Activated CD8-positive, alpha-beta memory T cell treated with anti-CD3 and anti-CD28 coated beads for 36 hours (primary cell): ENCODE measurements around the gene CHCHD3. TPM values are rescaled to one million over a fixed set of nuclear protein-coding genes. Genes with fewer than 3 reads are reported as not detected.

Experiments used
- CTCF ChIA-PET: fragments of 350-600 bp; sonication (Branson Sonifier 250); formaldehyde crosslinking; loops from one replicate; lab custom pipeline; 2021; ENCODE audit warnings: antibody characterized with exemption; lab: Charles Lee
- POLR2A ChIA-PET: fragments of 350-600 bp; sonication (Branson Sonifier 250); formaldehyde crosslinking; loops from one replicate; lab custom pipeline; 2021; ENCODE audit warnings: antibody characterized with exemption; lab: Charles Lee
- total RNA-seq, 2 experiments: library from RNA; stranded (reverse); gene quantifications; one replicate each; pipeline ENCODE4 v1.2.3, GENCODE V29; 2021

Gene CHCHD3
- 10 to 100 TPM; 85.2 to 87.1 TPM for total RNA-seq

GRCh38 chr7:133081599-133082389 is at the start of gene CHCHD3:
CHCHD3 (minus strand) TSS chr7:133082090; CDS start chr7:133081937, 153 bp downstream.
- ChIA-PET CTCF (interaction anchor here (0.6 kb wide), 1 partner anchor 302 kb away, joined by 6 read pairs; no protein-coding TSS in a partner anchor), POLR2A (interaction anchor here (0.9 kb wide), 1 partner anchor 53 kb away, joined by 3 read pairs; no protein-coding TSS in a partner anchor)

- POLR2A ChIA-PET = no interaction called here
- CTCF ChIA-PET = interaction anchor here (1.0 kb wide), 1 partner anchor 59 kb away, joined by 3 read pairs; no protein-coding TSS in a partner anchor
These were observed 48.3 kb upstream of the CHCHD3 start for GRCh38 chr7:133130166-133130565.

GRCh38 chr7:133126422-133126821 is 44.5 kb upstream of the CHCHD3 start:
- POLR2A ChIA-PET = no interaction called here

DNA sequence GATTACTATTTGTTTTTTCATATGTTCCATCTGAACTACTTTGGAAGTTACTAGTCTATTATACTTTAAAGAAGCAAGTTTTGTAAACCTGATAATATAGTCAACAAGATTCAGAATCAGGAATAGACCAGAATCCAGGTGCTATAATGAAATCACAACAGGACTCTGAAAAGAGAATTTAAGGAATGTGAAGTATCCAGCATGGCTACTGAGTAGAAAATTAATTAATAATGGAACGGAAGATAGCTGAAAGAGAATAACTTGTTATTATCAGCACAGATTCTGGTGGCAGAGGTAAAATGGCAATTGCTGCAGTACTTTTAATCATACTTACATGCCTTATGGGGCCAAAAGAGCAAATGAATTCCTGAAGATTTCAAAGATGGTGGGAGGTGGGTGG is 43.1 kb upstream of the CHCHD3 start:
- ChIA-PET CTCF (no interaction called here), POLR2A (no interaction called here)

More at GRCh38 chr7:133126422-133126821, 44.5 kb upstream of the CHCHD3 start:
- CTCF ChIA-PET = interaction anchor here (0.7 kb wide), 1 partner anchor 107 kb away, joined by 3 read pairs; no protein-coding TSS in a partner anchor

DNA sequence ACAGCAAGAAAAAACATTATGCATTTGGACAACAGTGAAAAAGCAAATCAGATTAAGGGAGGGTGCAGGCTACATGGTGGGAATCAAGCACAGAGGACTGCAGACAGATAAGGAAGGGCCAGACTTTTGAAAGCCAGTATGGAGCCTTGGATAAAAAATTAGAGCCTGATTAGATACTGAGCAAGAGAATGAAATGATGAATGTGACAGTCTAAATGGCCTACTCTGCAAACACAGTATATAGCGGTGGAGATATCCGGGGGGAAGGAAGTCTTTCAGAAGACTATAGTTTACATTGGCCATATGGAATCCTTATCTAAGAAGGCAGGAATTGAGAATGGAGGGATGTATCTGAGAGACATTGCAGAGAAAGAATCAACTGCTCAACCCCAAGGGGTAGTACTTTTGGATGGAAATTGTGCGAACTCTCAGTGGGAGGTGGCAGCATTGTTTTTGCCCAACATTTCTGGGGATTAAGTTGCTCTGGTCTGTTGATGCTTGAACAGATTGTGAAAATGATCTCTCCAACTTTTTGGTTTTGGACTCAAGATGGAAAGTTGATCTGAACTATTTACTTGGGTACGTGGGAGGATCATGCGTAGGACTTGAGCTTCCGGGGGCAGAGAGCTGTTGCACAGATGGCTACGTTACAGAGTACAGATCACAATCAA is 39.4 kb upstream of the CHCHD3 start:
- ChIA-PET POLR2A (no interaction called here), CTCF (no interaction called here)

- ChIA-PET POLR2A (no interaction called here), CTCF (no interaction called here)
These were observed 37.2 kb upstream of the CHCHD3 start for GRCh38 chr7:133119067-133119466.

GRCh38 chr7:133118261-133118660 is 36.4 kb upstream of the CHCHD3 start:
- CTCF ChIA-PET = no interaction called here
- POLR2A ChIA-PET = no interaction called here

GRCh38 chr7:133117452-133117851 is 35.6 kb upstream of the CHCHD3 start:
- CTCF ChIA-PET = no interaction called here
- POLR2A ChIA-PET = no interaction called here

DNA sequence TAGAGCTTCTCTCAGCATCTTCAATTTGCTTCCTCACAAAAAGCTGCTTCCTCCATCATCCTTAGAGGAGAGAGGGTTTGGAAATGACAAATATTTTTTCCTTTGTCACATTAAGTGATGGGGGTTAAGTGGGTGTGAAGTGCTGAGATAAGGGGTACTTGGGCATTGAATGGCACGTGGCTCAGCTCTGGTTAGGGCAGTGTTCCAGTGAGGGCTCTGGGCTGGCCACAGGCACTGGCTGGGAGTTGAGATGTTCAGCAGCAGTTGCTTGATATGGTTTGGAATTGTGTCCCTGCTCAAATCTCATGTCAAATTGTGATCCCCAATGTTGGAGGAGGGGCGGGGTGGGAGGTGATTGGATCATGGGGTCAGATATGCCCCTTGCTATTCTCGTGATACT is 33.7 kb upstream of the CHCHD3 start:
- CTCF ChIA-PET = no interaction called here

DNA sequence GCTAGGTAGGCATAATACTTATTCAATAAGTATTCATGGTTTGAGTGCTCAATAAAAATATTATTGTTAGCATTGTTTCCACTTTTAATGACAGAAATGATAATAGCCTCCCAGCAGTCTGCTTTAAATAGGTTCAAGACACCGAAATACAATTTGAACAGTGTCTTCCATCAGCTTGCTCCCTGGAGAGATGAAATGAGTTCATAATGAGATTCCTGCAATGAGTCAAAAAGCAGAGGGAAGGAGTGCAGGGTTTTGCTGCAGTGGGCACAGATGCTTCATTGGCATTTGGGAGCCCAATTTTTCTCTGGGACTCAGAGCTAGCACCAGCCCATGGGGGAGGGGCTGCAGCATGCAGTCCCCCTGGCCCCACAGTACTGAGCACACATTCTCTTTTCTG is 32.6 kb upstream of the CHCHD3 start:
- CTCF ChIA-PET = no interaction called here
- POLR2A ChIA-PET = no interaction called here

More for the DNA sequence above, 33.7 kb upstream of the CHCHD3 start:
- POLR2A ChIA-PET = no interaction called here

DNA sequence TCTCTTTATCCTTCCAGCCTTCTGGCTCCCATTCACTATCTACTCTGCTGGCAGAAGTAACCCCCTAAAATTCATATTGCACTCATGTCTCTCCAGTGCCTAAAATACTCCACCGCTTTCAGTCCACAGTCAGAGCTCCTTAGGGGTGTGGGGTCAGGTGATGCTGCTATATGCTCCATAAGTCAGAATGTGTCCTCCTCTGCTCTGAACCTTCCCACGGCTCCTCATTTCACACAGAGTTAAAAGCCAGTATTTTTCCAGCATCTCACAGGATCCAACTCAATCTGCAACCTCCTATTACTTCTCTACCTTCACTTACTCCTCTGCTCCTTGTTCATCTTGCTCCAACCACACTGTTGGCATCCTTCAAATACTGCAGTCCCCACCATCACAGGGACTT is 31.1 kb upstream of the CHCHD3 start:
- POLR2A ChIA-PET = no interaction called here
- CTCF ChIA-PET = no interaction called here

- POLR2A ChIA-PET = no interaction called here
- CTCF ChIA-PET = no interaction called here
These were observed 30.4 kb upstream of the CHCHD3 start for GRCh38 chr7:133112335-133112734.

- CTCF ChIA-PET = no interaction called here
- POLR2A ChIA-PET = no interaction called here
These were observed 28.4 kb upstream of the CHCHD3 start for GRCh38 chr7:133110312-133110711.

- ChIA-PET CTCF (no interaction called here), POLR2A (no interaction called here)
These were observed 27.9 kb upstream of the CHCHD3 start for GRCh38 chr7:133109816-133110215.

GRCh38 chr7:133108023-133108422 is 26.1 kb upstream of the CHCHD3 start:
- ChIA-PET POLR2A (no interaction called here), CTCF (no interaction called here)

GRCh38 chr7:133102276-133103060 is 20.6 kb upstream of the CHCHD3 start:
- ChIA-PET CTCF (no interaction called here), POLR2A (no interaction called here)

- ChIA-PET POLR2A (no interaction called here), CTCF (no interaction called here)
These were observed 17.9 kb upstream of the CHCHD3 start for GRCh38 chr7:133099633-133100286.

- POLR2A ChIA-PET = no interaction called here
- CTCF ChIA-PET = interaction anchor here (0.6 to 1.2 kb wide), 2 partner anchors 181 to 777 kb away, joined by 3 to 4 read pairs; no protein-coding TSS in a partner anchor
These were observed 13.3 kb upstream of the CHCHD3 start for GRCh38 chr7:133095119-133095671.

DNA sequence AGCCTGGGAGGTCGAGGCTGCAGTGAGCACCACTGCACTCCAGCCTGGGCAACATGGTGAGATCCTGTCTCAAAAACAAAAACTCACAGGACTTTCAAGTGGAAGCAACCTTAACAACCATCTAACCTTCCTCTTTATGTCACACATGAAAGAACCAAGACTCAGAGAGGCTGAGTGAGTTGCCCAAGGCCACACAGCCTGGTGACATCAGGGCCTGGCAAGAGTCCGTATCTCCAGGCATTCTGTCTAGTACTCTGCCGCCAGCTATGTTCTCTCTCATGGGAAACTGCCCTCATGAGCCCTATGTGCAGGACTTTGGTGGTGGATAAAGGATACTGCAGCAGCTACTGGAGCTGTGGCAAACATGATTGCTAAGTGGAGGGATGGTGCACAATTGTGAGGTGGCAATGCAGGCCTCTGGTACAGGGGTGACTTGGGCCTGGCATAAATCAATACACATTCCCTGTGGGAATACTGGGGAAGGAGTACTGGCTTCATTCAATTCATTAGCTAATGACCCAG is 10.1 kb upstream of the CHCHD3 start:
- ChIA-PET POLR2A (no interaction called here), CTCF (no interaction called here)
